Omental fat pad (tissue), 4 donors: ENCODE results near the gene PPEF1. TPM values are rescaled to one million over a fixed set of nuclear protein-coding genes. Genes with fewer than 3 reads are reported as not detected.
"Not testable (repeated sequence)": the region's sequence is repeated elsewhere in the genome, so short reads cannot be mapped to it uniquely, and the experiment has no call there.

Source experiments
- ATAC-seq: fragments of 150-250 bp; one replicate; pipeline ENCODE4 v1.9.1; 2016; ENCODE audit warnings: mild to moderate bottlenecking, moderate library complexity; ENCODE audit not compliant: low FRiP score
- DNase-seq: peaks from one replicate; pipeline ENCODE4 v3.0.0-alpha.2; 2019; ENCODE audit warnings: low spot score
- CTCF ChIP-seq, 3 donors: fragments of 450-650 bp; IDR thresholded peaks; one replicate each; pipeline ENCODE4 v1.5.1; 2016 to 2017; ENCODE audit warnings: antibody characterized with exemption in 3 of 3, mild to moderate bottlenecking in 3 of 3, moderate library complexity in 2 of 3
- total RNA-seq, 4 donors: library from RNA; depleted of rRNA; stranded (reverse); fragments of >200 nt; gene quantifications; one replicate each; pipeline ENCODE4 v1.1.0, GENCODE V29; 2016

The PPEF1 gene
- total RNA-seq, 4 donors from 2014 or later = not detected

GRCh38 chrX:18797141-18797540 is 89.7 kb downstream of the PPEF1 start:
- TF ChIP-seq CTCF (IDR thresholded peaks at IDR 0.05) = no peak
- no peak for ATAC-seq
- DNase-seq = no peak

- ATAC-seq (no peak), DNase-seq (no peak)
- no peak for TF ChIP-seq CTCF (IDR thresholded peaks at IDR 0.05)
Measured at GRCh38 chrX:18799911-18800310, 92.5 kb downstream of the PPEF1 start.

GRCh38 chrX:18809641-18810040 is 102.2 kb downstream of the PPEF1 start:
- ATAC-seq (no peak), DNase-seq (no peak)
- TF ChIP-seq CTCF (IDR thresholded peaks at IDR 0.05) = no peak

GRCh38 chrX:18810416-18810815 is 103.0 kb downstream of the PPEF1 start:
- no peak for DNase-seq
- TF ChIP-seq CTCF (IDR thresholded peaks at IDR 0.05) = no peak
- no peak for ATAC-seq

- DNase-seq (no peak), ATAC-seq (no peak)
- no peak for TF ChIP-seq CTCF (IDR thresholded peaks at IDR 0.05)
Measured at GRCh38 chrX:18825375-18825774, 117.9 kb downstream of the PPEF1 start.

GRCh38 chrX:18828832-18829404 is 121.5 kb downstream of the PPEF1 start:
- DNase-seq (no peak), ATAC-seq (no peak)
- TF ChIP-seq CTCF (IDR thresholded peaks at IDR 0.05) = no peak

GRCh38 chrX:18833071-18833731 is 125.8 kb downstream of the PPEF1 start:
- no peak for ATAC-seq
- no peak for DNase-seq
- TF ChIP-seq CTCF (IDR thresholded peaks at IDR 0.05) = no peak

- not testable (repeated sequence) for ATAC-seq, DNase-seq
Measured at GRCh38 chrX:18847901-18848300, 140.5 kb downstream of the PPEF1 start.
